ENCODE data around the gene POLN. TPM values are rescaled to one million over a fixed set of nuclear protein-coding genes. Genes with fewer than 3 reads are reported as not detected.

POLN gene
- polyA plus RNA-seq, 2 of the 4 experiments (the other 2 are of a cell fraction) = 2.4 to 2.9 TPM

DNA sequence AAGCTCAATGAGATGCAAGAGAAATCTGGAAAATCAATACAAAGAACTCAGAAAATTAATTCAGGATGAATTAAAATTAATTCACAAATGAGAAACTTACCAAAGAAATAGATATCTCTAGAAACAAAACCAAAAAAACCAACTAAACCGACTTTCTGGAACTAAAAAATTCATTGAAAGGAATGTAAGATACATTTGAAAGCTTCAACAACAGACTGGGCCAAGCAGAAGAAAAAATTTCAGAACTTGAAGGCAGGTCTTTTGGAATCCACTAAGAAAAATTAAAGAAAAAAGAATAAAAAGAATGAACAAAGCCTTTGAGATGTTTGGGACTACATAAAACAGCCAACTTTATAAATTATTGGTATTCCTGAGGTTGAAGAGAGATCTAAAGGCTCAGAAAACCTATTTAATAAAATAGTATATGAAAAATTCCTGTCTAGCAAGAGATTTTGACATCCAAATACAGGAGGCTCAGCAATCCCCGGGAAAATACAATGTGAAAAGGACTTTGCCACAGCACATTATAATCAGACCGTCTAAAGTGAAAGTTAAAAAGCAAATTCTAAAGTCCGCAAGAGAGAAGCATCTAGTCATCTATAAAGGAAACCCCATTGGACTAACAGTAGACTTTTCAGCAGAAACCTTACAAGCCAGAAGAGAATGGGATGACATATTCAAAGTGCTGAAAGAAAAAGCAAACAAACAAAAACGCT is 138.6 kb downstream of the POLN start:
- no peak for DNase-seq (ENCODE audit: low read depth in 1 of 2, low spot score in 1 of 2)
- no peak overlapping the region for H3K4me2 ChIP-seq
- ChIA-PET POLR2A (no interaction called here), CTCF (no interaction called here)
- ATAC-seq = no peak
- no peak overlapping the region for H3K27ac ChIP-seq
- peaks cover 15% of the 10 kb centered on the region; the same call in 2 of the 3 replicates for H3K9me3 ChIP-seq
- TF ChIP-seq, protein P1, sequence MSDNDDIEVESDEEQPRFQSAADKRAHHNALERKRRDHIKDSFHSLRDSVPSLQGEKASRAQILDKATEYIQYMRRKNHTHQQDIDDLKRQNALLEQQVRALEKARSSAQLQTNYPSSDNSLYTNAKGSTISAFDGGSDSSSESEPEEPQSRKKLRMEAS (IDR thresholded peaks at IDR 0.05) = no peak
- TF ChIP-seq NFE2L2 (conservative IDR thresholded peaks at IDR 0.05; ENCODE audit: low read length) (no peak), HEYL (CRISPR knock-in tag; IDR thresholded peaks at IDR 0.05) (no peak), RCOR1 (IDR thresholded peaks at IDR 0.05; ENCODE audit: low read depth, low read length) (no peak), RARB (CRISPR knock-in tag; IDR thresholded peaks at IDR 0.05) (no peak), CHD4 (IDR thresholded peaks at IDR 0.05; ENCODE audit: borderline replicate concordance) (no peak), RNF2 (IDR thresholded peaks at IDR 0.05; ENCODE audit: borderline replicate concordance, low read depth) (no peak), EP300 (IDR thresholded peaks at IDR 0.05) (no peak)
- TF ChIP-seq, protein P2, sequence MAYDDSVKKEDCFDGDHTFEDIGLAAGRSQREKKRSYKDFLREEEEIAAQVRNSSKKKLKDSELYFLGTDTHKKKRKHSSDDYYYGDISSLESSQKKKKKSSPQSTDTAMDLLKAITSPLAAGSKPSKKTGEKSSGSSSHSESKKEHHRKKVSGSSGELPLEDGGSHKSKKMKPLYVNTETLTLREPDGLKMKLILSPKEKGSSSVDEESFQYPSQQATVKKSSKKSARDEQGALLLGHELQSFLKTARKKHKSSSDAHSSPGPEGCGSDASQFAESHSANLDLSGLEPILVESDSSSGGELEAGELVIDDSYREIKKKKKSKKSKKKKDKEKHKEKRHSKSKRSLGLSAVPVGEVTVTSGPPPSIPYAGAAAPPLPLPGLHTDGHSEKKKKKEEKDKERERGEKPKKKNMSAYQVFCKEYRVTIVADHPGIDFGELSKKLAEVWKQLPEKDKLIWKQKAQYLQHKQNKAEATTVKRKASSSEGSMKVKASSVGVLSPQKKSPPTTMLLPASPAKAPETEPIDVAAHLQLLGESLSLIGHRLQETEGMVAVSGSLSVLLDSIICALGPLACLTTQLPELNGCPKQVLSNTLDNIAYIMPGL (CRISPR knock-in tag; IDR thresholded peaks at IDR 0.05; ENCODE audit: borderline replicate concordance) = no peak
- TF ChIP-seq, protein P3, sequence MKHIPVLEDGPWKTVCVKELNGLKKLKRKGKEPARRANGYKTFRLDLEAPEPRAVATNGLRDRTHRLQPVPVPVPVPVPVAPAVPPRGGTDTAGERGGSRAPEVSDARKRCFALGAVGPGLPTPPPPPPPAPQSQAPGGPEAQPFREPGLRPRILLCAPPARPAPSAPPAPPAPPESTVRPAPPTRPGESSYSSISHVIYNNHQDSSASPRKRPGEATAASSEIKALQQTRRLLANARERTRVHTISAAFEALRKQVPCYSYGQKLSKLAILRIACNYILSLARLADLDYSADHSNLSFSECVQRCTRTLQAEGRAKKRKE (CRISPR knock-in tag; IDR thresholded peaks at IDR 0.05; ENCODE audit: low read depth) = no peak
- TF ChIP-seq, protein P4, sequence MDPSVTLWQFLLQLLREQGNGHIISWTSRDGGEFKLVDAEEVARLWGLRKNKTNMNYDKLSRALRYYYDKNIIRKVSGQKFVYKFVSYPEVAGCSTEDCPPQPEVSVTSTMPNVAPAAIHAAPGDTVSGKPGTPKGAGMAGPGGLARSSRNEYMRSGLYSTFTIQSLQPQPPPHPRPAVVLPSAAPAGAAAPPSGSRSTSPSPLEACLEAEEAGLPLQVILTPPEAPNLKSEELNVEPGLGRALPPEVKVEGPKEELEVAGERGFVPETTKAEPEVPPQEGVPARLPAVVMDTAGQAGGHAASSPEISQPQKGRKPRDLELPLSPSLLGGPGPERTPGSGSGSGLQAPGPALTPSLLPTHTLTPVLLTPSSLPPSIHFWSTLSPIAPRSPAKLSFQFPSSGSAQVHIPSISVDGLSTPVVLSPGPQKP (IDR thresholded peaks at IDR 0.05; ENCODE audit: low read depth, low read length) = no peak
- FAIRE-seq = no peak
- WGBS (ENCODE audit: missing lambda C conversion rate) = 38% methylated on average over 5 of the region's 5 CpGs
- no peak overlapping the region for H3K4me3 ChIP-seq
- H3K4me1 ChIP-seq = no peaks in the 10 kb centered on the region

DNA sequence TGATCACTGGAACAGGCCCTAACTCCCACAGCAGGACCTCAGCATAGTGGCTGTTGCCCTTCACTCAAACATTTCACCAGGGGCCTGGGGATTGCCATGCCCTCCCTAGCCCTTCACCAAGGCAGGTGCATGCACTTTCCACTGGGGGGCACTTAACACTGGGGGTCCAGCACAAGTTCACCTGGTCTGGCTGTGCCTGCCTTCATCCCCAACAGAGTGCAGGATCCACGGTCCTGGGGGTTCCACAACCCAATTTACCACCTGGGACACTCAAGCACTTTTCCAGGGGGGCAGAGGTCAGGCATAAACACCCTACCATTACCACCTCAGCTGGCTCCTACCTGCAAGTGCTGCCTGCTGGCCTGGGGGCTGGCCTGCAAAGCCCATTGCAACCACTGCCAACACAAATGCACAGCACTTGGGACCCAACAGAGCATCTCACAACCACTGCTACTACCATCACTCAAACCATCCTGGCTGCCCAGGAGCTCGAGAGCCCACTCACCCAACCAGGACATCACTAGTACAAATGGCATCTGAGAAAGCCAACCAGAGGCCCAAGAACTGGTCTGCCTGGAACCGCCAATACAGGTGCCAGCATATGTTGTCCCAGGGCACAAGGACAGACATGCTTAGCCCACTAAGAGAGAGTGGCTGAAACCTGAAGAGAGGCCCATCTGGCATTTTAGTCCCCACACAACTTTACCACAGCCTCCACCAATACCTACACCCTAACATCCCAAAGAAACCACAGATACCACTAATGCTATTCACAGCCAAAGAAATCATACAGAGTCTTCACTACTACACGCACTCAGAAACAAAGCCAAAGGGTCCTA is 139.7 kb downstream of the POLN start:
- no peaks in the 10 kb centered on the region for H3K4me1 ChIP-seq
- FAIRE-seq = no peak
- peaks cover 15% of the 10 kb centered on the region; the same call in 2 of the 3 replicates for H3K9me3 ChIP-seq
- TF ChIP-seq, protein P5, sequence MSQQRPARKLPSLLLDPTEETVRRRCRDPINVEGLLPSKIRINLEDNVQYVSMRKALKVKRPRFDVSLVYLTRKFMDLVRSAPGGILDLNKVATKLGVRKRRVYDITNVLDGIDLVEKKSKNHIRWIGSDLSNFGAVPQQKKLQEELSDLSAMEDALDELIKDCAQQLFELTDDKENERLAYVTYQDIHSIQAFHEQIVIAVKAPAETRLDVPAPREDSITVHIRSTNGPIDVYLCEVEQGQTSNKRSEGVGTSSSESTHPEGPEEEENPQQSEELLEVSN (IDR thresholded peaks at IDR 0.05; ENCODE audit: borderline replicate concordance, low read depth) = no peak
- no peak for TF ChIP-seq HEYL (CRISPR knock-in tag; IDR thresholded peaks at IDR 0.05)
- TF ChIP-seq, protein P6, sequence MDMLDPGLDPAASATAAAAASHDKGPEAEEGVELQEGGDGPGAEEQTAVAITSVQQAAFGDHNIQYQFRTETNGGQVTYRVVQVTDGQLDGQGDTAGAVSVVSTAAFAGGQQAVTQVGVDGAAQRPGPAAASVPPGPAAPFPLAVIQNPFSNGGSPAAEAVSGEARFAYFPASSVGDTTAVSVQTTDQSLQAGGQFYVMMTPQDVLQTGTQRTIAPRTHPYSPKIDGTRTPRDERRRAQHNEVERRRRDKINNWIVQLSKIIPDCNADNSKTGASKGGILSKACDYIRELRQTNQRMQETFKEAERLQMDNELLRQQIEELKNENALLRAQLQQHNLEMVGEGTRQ (IDR thresholded peaks at IDR 0.05) = no peak
- no peak for TF ChIP-seq GATA3 (IDR thresholded peaks at IDR 0.05; ENCODE audit: borderline replicate concordance)
- no peak for TF ChIP-seq FOSL2 (IDR thresholded peaks at IDR 0.05)
- no peak for TF ChIP-seq FOSL2 (CRISPR knock-in tag; IDR thresholded peaks at IDR 0.05)
- ATAC-seq = no peak
- no peak overlapping the region for H3K27ac ChIP-seq
- 41% methylated on average over 1 of the region's 4 CpGs for WGBS (ENCODE audit: missing lambda C conversion rate)
- H3K4me3 ChIP-seq = no peak overlapping the region
- DNase-seq (ENCODE audit: low read depth in 1 of 2, low spot score in 1 of 2) = no peak
- CTCF ChIA-PET = no interaction called here
- H3K4me2 ChIP-seq = no peak overlapping the region
- POLR2A ChIA-PET = no interaction called here
